Fibroblast of pulmonary artery (primary cell): ENCODE measurements around the gene ZNF43.
"Not testable (repeated sequence)": the region's sequence is repeated elsewhere in the genome, so short reads cannot be mapped to it uniquely, and the experiment has no call there.

Experiments
- DNase-seq: peaks from one replicate; pipeline ENCODE4 v3.0.0-alpha.2; 2010; ENCODE audit warnings: low read depth
- H3K4me3 ChIP-seq: replicated peaks from 2 replicates; pipeline ENCODE4 v1.5.1; 2011; ENCODE audit warnings: low read depth, mild to moderate bottlenecking, control low read depth, low read length, moderate library complexity
- TF ChIP-seq, protein P1 (sequence below): IDR thresholded peaks from 2 replicates; pipeline ENCODE4 v1.5.1; 2011; ENCODE audit warnings: mild to moderate bottlenecking, control low read depth, low read length, inconsistent platforms; ENCODE audit errors: missing control alignments

ZNF43 gene

DNA sequence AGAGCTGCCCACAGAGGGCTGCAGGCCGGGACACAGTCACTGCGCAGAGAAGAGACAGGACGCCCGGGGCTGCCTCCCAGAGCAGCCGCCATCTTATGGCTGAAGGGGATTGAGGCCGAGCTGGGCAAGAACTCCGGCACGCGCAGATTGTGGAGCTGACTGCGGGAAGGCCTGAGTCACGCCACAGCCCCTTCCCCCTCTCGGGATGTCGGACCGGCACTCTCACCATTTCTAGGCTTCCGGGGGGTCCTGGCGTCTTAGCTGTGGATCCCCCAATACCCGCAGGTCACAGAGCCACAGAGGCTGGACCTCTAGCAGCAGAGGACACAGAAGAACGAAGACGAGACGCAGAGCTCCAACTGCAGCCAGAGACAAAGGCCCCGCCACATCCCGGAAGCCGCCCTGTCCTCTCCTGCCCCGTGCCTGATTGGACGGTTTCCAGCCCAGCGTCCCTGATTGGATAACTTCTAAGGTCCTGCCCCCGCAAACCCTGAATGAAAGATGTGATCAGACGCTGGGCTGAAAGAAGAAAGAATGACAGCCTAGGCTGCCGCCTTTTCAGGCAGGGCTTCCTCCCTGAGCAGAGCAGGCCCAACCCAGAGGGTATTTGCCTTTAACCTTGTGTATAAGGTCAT lies at the start of gene ZNF43:
TSS of gene ZNF43 (minus strand) at position 373 of the 635 bp plus-strand sequence. CDS start at position 229, 144 bp downstream.
- peak; percentile 95 for DNase-seq
- peak within 1 kb of the TSS; percentile 63 for H3K4me3 ChIP-seq
- TF ChIP-seq, protein P1, sequence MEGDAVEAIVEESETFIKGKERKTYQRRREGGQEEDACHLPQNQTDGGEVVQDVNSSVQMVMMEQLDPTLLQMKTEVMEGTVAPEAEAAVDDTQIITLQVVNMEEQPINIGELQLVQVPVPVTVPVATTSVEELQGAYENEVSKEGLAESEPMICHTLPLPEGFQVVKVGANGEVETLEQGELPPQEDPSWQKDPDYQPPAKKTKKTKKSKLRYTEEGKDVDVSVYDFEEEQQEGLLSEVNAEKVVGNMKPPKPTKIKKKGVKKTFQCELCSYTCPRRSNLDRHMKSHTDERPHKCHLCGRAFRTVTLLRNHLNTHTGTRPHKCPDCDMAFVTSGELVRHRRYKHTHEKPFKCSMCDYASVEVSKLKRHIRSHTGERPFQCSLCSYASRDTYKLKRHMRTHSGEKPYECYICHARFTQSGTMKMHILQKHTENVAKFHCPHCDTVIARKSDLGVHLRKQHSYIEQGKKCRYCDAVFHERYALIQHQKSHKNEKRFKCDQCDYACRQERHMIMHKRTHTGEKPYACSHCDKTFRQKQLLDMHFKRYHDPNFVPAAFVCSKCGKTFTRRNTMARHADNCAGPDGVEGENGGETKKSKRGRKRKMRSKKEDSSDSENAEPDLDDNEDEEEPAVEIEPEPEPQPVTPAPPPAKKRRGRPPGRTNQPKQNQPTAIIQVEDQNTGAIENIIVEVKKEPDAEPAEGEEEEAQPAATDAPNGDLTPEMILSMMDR: no peak

DNA sequence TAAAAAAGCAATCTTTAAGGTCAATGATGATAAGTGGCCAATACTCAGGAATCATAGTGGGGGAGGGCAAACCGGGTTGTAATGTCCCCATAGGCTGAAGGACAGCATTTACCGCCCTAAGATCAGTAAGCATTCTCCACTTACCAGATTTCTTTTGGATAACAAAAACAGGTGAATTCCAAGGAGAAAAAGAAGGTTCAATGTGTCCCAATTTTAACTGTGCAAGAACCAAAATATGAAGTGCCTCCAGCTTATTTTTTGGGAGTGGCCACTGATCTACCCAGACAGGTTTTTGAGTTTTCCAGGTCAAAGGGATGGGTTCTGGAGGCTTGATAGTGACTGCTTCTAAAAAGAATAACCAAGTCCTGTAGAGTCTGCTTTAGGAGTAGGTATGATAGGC lies 49.5 kb upstream of the ZNF43 start:
- not testable (repeated sequence) for DNase-seq, H3K4me3 ChIP-seq

DNA sequence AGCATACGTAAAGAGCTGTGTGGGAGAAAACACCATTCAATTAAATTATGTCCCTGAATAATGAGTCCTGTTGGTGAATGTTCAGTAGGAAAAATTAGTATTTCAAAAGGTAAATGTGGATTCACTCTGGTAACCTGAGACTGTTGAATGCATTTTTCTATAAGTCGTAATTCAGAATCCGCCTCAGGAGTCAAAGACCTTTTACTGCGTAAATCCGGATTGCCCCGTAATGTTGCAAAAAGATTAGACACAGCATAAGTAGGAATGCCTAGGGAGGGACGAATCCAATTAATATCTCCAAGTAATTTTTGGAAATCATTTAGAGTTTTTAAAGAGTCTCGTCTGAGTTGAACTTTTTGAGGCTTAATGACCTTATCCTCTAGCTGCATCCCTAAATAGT lies 48.8 kb upstream of the ZNF43 start:
- DNase-seq, H3K4me3 ChIP-seq: not testable (repeated sequence)

DNA sequence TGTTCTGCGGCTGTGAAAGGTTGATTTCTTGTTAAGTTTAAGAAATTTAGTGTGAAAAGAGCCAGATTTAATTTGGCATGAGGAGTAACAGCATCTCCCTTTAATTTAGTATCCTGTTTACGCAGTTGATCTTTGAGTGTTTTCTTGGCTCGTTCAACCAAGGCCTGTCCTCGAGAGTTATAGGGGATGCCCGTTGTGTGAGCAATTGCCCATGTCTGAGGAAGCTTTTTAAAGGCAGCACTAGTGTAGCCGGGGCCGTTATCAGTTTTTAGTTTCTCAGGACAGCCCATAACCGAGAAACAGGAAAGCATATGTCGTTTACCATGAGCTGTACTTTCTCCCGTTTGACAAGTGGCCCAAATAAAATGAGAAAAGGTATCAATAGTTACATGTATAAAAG lies 47.5 kb upstream of the ZNF43 start:
- TF ChIP-seq, protein P1: no peak
- DNase-seq: peak; percentile 22
- H3K4me3 ChIP-seq: no peak overlapping the region

DNA sequence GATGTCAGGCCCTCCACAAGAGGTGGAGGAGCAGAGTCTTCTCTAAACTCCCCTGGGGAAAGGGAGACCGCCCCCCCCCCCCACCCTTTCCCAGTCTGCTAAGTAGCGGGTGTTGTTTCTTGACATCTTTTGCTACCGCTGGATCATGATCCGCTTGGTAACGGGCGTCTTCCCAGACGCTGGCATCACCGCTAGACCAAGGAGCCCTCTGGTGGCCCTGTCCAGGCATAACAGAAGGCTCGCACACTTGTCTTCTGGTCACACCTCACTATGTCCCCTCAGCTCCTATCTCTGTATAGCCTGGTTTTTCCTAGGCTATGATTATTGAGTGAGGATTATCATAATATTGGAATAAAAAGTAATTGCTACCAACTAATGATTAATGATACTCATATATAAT lies 44.8 kb upstream of the ZNF43 start:
- DNase-seq: peak; percentile 0
- H3K4me3 ChIP-seq: not testable (repeated sequence)

DNA sequence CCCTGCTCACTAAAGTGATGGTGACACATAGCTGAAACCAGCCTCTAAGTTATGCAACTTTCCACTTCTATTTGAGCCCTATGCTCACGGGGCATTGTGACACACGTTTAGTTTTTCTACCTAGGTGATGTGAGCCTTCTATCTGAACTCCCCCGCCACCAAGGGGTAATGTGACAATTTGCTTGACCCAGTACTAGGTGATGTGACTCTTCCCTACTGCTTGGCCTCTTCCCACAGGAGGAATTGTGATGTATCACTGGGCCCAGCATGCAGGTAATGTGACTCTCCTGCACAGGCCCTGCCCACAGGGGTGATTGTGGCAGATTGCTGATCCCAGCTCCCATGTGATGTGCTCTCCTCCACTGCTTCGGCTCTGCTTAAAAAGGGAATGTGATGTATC lies 42.7 kb upstream of the ZNF43 start:
- TF ChIP-seq, protein P1: no peak
- no peak for DNase-seq
- no peak overlapping the region for H3K4me3 ChIP-seq

DNA sequence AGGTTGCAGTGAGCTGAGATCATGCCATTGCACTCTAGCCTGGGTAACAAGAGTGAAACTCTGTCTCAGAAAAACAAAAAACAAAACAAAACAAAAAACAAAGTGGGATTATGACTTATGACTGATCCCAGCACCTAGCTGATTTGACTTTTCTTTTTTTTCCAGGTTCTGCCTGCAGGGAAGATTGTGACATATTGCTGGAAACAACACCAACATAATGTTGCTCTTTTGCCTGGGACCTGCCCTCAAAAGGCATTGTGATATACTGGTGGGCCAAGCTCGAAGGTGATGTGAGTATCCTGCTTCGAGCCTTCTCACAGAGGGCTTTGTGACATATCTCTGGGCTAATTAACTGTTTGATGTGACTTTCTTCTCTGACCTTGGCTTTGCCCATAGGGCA lies 42.0 kb upstream of the ZNF43 start:
- no peak overlapping the region for H3K4me3 ChIP-seq
- no peak for DNase-seq
- TF ChIP-seq, protein P1: no peak

DNA sequence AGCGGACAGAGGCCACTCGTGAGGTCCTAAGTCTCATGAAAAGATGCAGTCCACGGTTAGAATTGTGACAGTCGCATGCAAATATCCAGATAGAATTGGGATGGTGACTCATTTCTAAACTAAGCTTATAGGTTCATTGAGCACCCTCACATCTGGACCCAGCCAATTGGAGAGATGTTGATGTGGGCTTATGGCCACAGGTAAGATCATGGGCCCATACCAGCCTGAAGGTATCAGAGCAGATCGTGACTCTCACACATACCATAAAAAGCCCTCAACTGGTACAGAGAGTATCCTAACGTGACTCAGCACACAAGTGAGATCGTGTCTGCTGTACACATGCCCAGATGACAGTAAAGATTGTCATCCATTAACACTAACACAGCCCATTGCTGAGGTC lies 40.6 kb upstream of the ZNF43 start:
- not testable (repeated sequence) for DNase-seq, H3K4me3 ChIP-seq

DNA sequence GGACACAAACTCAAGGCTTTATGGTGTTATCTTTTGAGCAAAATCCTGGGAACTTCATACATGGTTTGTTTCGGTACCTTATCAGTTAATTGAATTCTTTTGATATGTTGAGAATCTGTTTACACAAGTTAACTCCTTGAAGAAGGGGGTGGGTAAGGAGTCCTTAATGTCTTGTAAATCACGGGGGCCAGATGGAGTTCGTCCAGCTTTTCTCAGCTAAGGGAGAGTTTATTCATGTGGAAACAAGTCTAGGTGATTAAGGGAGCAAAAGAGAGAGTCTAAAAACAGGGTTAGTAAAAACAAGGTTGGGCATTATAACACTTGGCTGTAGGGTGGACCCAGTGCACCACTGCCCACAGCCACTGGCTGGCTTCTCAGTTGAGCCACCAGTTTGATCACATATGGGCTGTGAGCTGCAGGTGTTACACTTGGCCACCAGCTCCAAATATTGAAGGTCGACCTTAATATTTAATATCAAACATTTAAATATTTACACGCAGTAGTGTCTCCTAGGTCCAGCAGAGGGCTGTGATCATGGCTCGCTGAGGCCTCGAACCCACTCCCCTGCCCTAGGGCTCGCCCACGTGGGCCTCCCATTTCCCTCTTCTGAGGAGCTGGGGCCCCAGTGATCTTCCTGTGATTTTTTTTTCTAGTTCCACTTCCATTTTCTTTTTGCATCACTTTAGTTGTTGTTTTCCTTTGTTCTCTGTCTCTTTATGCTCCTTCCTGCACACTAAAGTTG lies 21.0 kb upstream of the ZNF43 start:
- TF ChIP-seq, protein P1: no peak
- no peak for DNase-seq
- H3K4me3 ChIP-seq: no peak overlapping the region
